RWPE1 (cell line): ENCODE results near the gene RNU1-4.
"Not testable (repeated sequence)": the region's sequence is repeated elsewhere in the genome, so short reads cannot be mapped to it uniquely, and the experiment has no call there.

Experiments used
- CTCF ChIA-PET: fragments of 350-600 bp; sonication (Branson Sonifier 250); formaldehyde crosslinking; extraction: SDS; loops from one replicate; lab custom pipeline; 2021; lab: Yijun Ruan, JAX
- POLR2A ChIA-PET: fragments of 400-600 bp; formaldehyde crosslinking; extraction: SDS; loops from one replicate; lab custom pipeline; 2020; ENCODE audit warnings: antibody characterized with exemption; ENCODE audit not compliant: low non-redundant PET; lab: Yijun Ruan, JAX
- DNase-seq: peaks from one replicate; pipeline ENCODE4 v3.0.0; 2012; ENCODE audit warnings: low spot score
- H3K27ac ChIP-seq: fragments of 450-650 bp; 2 replicates; pipeline ENCODE4 v1.5.1; 2017

RNU1-4 gene

DNA sequence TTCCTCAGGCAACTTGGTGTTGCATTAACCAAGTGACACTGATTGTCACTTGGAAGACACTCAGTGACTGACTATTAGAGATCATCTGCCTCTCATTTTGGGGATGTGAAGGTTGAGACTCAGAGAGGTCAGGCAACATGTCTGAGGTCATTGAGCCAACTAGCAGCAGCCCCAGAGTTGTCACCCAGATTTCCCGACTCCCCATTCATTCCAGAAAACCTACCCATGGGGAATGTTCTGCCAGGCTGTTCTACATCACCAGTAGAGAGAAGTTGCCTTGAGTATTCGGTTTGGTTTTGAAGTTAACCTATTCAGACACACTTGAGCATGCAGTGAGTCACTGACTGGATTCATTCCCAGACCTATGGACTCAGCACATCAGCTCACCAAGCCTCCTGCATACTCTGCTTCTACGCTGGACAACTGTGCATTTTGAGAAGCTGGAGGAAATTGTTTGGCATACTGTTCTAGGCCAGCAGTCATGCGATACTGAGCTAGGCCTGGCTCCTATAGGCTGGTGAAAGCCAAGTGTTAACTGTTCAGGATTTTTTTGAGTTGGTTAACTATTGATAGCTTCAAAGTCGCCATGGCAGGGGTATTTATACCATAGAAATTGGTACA is 29.9 kb downstream of the RNU1-4 start:
- CTCF ChIA-PET, DNase-seq, H3K27ac ChIP-seq, POLR2A ChIA-PET: not testable (repeated sequence)

DNA sequence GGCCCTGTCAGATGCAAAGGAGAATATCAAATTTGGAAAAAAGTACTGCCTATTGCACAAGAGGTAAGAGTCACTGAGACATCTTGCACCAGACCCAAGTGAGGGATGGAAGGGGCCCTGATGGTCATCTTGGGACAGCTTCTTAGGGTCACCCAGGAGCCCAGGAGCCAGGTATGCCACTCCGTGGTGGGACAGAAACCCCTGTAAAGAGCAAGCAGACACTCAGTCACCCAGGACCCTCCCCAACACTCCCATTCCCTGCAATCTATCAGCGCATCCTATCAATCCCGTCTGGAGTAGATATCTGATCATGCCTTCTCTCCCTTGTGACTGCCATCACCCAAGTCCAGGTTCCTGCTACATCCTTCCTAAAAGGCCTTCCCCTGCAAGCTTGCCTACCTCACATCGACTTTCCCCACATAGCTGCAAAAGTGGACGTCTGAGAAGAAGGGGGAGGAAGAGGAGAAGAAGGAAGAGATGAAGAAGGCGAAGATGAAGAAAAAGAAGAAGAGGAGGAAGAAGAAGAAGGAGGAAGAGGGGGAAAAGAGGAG is 30.7 kb downstream of the RNU1-4 start:
- POLR2A ChIA-PET, DNase-seq, CTCF ChIA-PET, H3K27ac ChIP-seq: not testable (repeated sequence)

DNA sequence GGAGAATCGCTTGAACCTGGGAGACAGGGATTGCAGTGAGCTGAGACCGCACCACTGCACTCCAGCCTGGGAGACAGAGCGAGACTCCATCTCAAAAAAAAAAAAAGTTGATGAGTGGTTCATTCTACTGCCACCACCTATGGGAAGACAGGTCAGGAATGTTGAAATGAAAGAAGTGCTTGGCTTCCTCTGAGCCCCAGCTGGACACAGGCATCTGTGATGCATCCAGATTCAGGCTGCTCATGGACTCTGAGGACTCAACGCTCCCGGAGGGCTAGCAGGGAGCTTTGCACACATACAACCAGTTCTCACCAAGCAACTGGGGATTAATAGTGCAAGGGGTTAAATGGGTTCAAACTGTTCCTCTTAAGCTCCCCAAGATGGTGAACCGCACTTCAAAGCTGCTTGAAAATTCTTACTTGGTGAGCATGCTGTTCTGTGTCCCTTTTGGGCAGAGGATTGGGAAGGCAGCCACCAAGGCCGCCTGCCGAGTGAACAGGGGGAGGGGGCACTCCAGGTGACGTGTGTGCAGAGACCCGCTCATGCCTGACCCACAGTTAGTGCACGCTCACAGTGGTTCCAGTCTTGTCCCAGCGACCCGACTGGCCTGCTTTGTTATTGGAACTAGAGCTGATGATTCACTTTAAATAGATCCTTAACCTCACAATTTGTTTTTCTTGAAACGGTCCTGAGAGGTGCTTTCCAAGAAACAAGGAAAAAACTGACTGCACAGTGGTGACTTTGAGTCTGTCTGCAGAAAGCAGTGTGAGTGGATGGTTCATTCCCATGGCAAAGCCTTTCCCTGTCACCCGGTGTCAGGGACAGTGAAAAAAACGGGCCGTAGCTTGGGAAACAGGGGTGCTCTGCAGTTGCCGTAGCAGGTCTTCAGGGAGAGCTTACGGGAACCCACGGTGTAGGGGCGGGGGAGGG is 32.2 kb downstream of the RNU1-4 start:
- H3K27ac ChIP-seq, POLR2A ChIA-PET, CTCF ChIA-PET, DNase-seq: not testable (repeated sequence)

DNA sequence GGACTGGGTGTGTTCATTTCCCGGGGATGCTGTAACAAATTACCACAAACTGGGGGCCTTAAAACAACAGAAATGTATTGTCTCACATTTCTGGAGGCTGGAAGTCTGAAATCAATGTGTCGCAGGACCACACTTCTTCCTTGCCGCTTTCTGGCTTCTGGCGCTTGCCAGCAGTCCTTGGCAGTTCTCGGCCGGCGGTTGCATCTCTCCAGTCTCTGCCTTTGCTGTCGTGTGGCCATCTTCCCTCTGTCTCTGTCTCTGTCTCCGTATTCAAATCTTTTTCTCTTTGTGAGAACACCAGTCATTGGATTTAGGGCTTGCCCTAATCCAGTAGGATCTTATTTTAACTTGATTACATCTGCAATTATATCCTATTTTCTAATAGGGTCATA is 32.9 kb downstream of the RNU1-4 start:
- CTCF ChIA-PET, POLR2A ChIA-PET, DNase-seq, H3K27ac ChIP-seq: not testable (repeated sequence)

DNA sequence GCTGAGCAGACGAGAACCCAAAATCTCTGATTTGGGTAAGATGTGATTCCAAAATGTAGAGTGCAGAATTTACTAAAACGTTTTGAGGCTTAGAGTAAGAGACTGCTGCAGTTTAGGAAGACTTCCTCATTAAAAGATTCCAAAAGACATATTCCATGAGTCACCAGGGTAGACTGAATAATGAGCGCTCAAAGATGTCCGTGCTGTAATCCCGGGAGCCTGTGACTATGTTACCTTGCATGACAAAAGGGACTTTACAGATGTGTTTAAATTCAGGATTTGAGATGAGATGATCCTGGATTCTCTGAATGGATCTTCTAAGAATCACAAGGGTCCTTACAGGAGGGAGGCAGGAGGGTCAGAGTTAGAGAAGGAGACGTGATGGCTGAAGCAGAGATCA is 33.4 kb downstream of the RNU1-4 start:
- POLR2A ChIA-PET, CTCF ChIA-PET, H3K27ac ChIP-seq, DNase-seq: not testable (repeated sequence)

DNA sequence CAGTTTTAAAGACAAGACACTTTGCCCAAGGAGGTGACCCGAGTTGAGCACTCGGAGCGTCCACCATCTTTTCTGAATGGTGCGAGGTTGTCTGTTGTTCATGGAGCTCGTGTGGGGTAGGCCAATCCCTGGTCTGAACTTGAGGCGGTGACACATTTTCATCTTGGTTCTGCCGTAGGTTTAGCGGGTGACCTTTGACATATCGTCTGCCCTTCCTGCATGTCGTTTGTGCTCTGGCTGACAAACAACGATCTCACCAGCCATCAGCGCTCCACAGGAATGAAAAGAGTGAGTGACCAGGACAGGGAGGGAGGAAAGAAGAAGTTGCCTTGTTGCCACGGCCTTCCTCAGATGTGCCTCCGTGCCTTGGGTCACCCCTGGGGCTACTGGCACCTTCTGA is 34.5 kb downstream of the RNU1-4 start:
- H3K27ac ChIP-seq, DNase-seq, POLR2A ChIA-PET: not testable (repeated sequence)

DNA sequence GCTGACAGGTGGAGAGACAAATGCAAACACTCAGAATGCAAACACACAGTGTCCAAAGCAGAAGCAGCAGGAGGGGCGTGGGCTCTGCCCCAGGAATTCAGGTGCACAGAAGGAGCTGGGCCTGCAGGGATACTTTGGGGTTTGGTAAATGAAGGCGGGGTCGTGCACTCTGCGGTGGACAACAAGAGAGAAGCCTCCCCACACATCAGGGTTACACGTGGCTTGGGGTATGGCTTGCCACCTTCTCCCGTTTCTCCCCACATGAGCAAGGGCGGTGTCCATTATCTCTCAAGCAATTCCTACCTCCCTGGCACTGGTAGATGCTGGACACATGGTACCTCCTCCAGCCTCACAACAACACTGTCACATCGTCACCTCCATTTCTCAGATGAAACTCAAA is 35.0 kb downstream of the RNU1-4 start:
- POLR2A ChIA-PET, DNase-seq, H3K27ac ChIP-seq, CTCF ChIA-PET: not testable (repeated sequence)

More for the DNA sequence above, 34.5 kb downstream of the RNU1-4 start:
- CTCF ChIA-PET = interaction anchor here (0.6 kb wide), 1 partner anchor 163 kb away, joined by 3 read pairs; no protein-coding TSS in a partner anchor

DNA sequence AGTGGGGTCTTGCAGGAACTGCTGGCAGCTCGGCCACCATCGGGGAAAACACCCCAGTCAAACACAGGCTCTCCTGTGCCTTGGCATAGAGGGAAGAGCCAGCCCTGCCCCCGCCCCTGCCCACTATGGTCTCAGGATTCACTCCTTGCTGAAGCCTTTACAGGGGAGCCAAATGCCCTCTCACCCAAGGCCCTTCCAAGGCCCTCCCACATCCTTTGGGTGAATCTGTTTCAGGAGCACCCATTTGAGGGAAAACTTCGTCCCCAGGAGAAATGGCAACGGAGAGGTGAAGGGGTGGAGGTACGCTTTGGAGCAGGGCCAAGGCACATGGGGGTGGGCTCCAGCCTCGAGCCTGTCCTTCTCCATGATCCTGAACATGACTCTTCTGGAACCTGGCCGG is 35.9 kb downstream of the RNU1-4 start:
- H3K27ac ChIP-seq, CTCF ChIA-PET, POLR2A ChIA-PET, DNase-seq: not testable (repeated sequence)

DNA sequence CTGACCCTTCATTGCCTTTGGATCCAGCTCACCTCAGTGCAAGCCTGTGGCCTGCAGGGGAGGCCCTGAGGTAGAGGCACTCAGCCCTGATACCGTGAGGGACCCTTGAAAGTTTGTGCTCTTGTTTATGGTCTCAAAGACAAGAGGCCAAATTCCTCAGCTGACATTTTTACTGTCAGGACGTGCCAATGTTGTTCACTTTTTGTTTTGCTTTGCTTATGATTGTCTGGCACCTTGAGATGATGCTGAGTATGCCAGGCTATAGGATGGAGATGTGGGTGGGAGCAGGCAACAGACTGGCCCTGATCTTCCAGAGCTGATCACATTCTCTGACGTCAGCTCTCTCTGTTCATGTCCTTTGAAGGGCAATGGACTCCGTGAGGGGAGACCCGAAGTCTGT is 36.5 kb downstream of the RNU1-4 start:
- DNase-seq, H3K27ac ChIP-seq, POLR2A ChIA-PET, CTCF ChIA-PET: not testable (repeated sequence)

DNA sequence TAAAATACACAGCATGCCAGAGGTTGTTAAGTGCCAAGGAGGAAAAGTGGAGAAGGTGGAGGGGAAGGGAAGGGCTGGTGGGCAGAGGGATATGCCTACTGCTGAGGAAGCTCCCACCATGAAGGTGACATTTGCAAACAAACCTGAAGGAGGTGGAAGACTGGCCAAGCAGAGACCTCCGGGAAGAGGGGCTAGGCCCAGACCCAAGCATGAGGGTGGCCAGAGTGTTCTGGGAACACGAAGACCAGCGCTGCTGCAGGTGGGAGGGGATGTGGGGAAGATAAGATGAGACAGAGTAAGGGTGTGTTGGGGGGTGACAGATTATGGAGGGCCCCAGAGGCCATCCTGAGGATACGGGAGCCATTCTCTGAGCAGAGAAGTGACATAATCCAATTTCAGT is 37.5 kb downstream of the RNU1-4 start:
- H3K27ac ChIP-seq, POLR2A ChIA-PET, CTCF ChIA-PET, DNase-seq: not testable (repeated sequence)

DNA sequence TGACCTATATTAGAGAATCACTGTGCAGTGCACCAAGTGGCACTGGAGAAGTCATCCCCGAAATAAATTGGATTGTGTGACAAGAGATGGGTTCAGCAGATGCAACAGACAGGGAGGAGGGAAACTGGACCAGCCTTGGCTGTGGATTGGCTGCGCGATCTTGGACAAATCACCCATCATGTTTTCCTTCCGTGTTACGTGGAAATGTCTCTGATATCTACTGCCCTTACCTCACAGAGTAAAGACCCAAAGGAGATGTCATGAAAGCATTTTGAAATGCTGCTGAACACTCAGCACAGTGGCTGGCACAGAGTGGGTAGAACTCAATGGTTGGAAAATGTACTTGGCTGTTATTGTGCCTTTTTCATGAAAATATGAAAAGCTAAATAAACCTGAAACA is 39.2 kb downstream of the RNU1-4 start:
- H3K27ac ChIP-seq, CTCF ChIA-PET, DNase-seq, POLR2A ChIA-PET: not testable (repeated sequence)

DNA sequence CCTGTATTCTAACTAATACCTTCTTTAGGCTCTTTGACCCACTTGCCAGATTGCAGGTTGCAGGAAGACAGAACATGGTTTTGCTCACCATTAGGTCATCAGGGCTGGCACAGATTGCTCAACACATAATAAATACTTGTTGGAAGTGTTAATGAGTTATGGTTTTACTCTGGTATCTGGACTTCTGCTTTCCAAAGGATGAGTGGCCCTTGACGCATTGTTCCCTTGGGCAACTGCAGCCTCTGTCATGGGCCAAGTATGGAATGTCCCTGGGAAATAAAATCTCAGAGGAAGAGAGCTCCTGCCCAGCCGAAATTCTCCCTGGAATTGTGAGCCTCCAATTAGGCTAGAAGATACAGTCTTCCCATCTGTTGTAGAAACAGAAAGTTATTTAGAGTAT is 40.7 kb downstream of the RNU1-4 start:
- CTCF ChIA-PET, POLR2A ChIA-PET: not testable (repeated sequence)

DNA sequence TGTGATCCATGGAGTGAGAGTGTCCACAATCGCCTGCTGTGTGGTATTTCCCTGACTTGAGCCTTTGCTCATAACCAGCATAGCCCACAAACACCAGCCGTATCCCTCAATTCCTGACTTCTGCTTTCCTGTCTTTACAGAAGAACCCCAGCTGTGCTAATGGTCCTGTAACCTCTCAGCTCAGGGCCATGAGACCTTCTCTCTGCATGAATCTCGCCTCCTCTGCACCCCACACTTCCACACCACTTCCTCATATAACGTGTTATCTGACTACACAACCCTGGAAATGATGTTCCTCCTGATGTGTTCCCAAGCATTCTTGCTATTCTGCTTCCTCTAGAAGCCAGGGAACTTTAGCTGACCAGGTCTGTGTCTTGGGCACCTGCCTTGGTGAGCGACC is 41.3 kb downstream of the RNU1-4 start:
- H3K27ac ChIP-seq, POLR2A ChIA-PET: not testable (repeated sequence)

More for the DNA sequence above, 40.7 kb downstream of the RNU1-4 start:
- DNase-seq, H3K27ac ChIP-seq: not testable (repeated sequence)

DNA sequence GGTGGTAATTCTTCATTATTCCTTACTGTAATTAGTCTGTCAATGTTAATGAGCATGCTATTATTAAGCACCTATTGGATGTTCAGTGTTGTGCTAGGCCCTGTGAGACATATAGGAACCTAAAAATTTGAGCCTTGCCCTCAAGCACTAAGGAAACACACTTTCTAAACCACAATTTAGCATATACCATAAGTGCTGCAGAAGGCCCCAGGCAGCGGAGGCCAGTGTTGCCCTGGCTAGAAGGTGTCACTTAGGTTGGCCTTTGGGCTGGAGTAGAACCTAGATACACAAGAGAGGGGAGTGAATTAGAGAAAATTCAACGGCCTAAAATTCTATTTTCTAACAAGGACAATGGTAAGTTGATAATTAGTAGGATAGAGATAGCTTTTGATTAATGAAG is 44.6 kb downstream of the RNU1-4 start:
- DNase-seq, POLR2A ChIA-PET, CTCF ChIA-PET, H3K27ac ChIP-seq: not testable (repeated sequence)

More for the DNA sequence above, 41.3 kb downstream of the RNU1-4 start:
- DNase-seq, CTCF ChIA-PET: not testable (repeated sequence)

DNA sequence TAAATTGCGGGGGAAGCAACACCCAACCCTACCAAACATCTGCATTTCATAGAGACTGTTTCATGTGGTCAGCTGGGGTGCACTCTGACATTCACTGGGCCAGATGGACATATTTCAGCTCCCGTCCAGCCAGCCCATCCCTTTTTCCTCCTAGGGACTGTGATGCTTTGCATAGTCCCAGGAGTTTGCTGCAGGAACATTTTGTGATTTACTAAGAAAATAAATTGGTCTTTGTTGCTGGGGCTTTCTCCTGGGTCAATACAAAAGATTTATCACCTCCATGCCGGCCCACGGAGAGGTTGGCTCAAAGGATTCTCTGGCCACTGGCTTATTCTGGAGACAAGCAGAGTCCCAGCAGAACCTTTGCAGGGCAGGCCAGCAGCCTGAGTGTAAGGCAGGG is 46.0 kb downstream of the RNU1-4 start:
- DNase-seq, CTCF ChIA-PET, POLR2A ChIA-PET: not testable (repeated sequence)

DNA sequence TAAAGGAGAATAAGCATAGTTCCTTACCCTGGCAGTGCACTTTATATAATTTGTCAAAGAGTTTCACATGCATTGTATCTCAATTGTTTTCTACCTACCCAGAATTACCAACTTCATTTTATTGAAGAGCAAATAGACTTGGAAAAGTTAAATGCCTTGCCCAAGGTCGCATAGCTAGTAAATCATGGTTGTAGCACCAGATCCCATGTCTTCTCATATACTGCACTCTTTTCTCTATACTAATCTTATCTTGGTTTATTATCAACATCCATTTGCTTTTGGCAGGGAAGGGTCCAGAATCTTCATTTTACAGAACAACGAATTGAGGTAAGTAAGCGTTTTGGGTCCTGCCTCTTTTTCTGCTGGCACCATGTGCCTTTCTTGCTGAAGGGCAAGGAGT is 46.9 kb downstream of the RNU1-4 start:
- CTCF ChIA-PET, DNase-seq, POLR2A ChIA-PET, H3K27ac ChIP-seq: not testable (repeated sequence)

More for the DNA sequence above, 46.0 kb downstream of the RNU1-4 start:
- H3K27ac ChIP-seq = not testable (repeated sequence)

DNA sequence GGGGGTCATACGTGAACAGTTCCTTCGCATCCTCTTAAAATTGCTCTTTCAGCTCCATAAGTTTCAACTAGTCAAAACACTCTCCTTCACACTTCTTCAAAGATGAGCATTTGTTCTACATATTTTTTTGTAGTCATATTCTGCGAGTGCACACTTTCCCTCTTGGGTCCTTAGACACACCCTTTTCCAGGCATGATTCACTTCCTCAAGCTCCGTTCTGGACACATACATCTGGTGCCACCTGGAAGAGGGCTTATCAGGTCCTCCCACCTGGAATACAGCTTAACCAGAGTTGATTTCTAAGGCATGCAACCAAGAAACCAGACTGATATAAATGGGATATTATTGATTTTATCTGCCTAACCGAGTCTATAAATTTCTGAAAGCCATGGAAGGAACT is 47.4 kb downstream of the RNU1-4 start:
- POLR2A ChIA-PET, H3K27ac ChIP-seq, DNase-seq, CTCF ChIA-PET: not testable (repeated sequence)
